Mucosa of gallbladder (tissue), 1 donor: Measurements from ENCODE around the gene UAP1L1. TPM values are rescaled to one million over a fixed set of nuclear protein-coding genes. Genes with fewer than 3 reads are reported as not detected.

Experiments
- DNase-seq: peaks from one replicate; pipeline ENCODE4 v3.0.0-alpha.2; 2020; ENCODE audit warnings: low spot score
- total RNA-seq: library from RNA; stranded (reverse); gene quantifications from one replicate; pipeline ENCODE4 v1.2.1, GENCODE V29; 2021
- donor health status: DM: no; HTN: no; CAD: no.

The UAP1L1 gene
- total RNA-seq, 1 donor from 2014 or later: 10.5 TPM

- DNase-seq: no peak
These were observed 19.6 kb downstream of the UAP1L1 start for GRCh38 chr9:137096785-137097546.

GRCh38 chr9:137097761-137098462, 20.6 kb downstream of the UAP1L1 start:
- DNase-seq: no peak

- DNase-seq: no peak
These were observed 21.9 kb downstream of the UAP1L1 start for GRCh38 chr9:137099231-137099630.

GRCh38 chr9:137103206-137103999, 26.1 kb downstream of the UAP1L1 start:
- no peak for DNase-seq

GRCh38 chr9:137105814-137106661, 28.7 kb downstream of the UAP1L1 start:
- no peak for DNase-seq

- DNase-seq: no peak
These were observed 29.4 kb downstream of the UAP1L1 start for GRCh38 chr9:137106662-137107250.

- no peak for DNase-seq
These were observed 30.1 kb downstream of the UAP1L1 start for GRCh38 chr9:137107312-137107921.

GRCh38 chr9:137107982-137108381, 30.7 kb downstream of the UAP1L1 start:
- DNase-seq: no peak

GRCh38 chr9:137108608-137109249, 31.4 kb downstream of the UAP1L1 start:
- no peak for DNase-seq

GRCh38 chr9:137109250-137110146, 32.2 kb downstream of the UAP1L1 start:
- no peak for DNase-seq

GRCh38 chr9:137110147-137110910, 33.0 kb downstream of the UAP1L1 start:
- DNase-seq: no peak

- DNase-seq: no peak
These were observed 33.8 kb downstream of the UAP1L1 start for GRCh38 chr9:137110911-137111787.

GRCh38 chr9:137111788-137112563, 34.7 kb downstream of the UAP1L1 start:
- no peak for DNase-seq

GRCh38 chr9:137112564-137113384, 35.5 kb downstream of the UAP1L1 start:
- no peak for DNase-seq

- DNase-seq: no peak
These were observed 36.3 kb downstream of the UAP1L1 start for GRCh38 chr9:137113385-137114159.
